ENCODE data around the gene ZG16B.

The ZG16B gene

DNA sequence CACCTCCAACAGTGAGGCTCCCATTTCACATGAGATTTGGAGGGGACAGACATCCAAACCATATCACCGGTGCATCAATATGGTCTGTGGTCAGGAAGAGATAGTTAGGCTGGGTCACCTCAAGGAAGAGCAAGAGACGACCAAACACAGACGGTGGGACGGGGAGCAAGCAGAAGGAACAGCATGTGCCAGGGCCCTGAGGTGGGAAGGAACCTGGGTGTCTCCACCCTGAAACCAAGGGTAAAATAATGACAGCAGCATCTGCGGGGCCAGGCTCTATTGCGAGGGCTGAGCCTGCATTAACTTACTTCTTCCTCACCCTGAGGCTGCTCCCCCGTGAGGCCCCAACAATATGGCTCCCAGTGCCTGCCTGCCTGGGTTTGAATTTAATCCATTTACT lies 21.9 kb upstream of the ZG16B start:
- no peak for DNase-seq

DNA sequence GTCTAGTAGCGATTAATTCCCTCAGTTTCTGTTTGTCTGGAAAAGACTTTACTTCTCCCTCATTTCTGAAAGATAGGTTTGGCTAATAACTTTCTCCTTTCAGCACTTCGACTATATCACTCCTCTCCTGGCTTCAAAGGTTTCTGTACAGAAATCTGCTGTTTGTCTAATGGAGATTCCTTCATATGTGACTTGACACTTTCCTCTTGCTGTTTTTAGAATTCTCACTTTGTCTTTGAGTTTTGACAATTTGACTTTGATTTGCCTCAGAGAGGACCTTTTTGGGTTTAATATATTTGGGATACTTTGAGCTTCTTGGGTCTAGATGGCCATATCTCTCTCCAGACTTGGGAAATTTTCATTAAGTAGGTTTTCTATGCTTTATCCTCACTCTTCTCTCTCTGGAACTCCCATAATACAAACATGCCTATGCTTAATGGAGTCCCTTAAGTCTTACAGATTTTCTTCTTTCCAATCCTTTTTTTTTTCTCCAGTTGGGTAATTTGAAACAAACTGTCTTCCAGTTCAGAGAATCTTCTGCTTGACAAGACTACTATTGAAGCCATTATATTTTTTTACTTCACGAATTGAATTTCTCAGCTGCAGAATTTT lies 20.8 kb upstream of the ZG16B start:
- DNase-seq = no peak

DNA sequence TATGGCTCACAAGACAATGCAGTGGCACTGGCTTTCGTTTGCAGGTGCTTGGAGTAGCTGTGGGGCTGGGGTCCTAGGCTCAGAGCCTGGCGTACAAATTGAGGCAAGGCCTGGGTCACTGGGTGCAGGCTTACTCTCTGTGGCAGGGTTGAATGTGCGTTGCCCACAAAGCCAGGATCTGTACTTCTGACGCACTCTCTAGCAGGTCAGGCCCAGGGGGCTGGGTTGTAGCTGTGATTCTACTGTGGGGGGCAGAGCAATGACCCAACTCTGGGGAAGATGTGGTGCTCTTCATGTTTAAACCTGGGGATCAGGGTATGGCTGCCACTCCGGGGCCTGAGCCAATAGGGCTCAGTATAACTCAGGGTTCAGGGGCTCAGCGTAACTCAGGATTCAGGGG lies 19.5 kb upstream of the ZG16B start:
- no peak for DNase-seq

GRCh38 chr16:2811703-2812471 lies 18.2 kb upstream of the ZG16B start:
- DNase-seq = no peak

DNA sequence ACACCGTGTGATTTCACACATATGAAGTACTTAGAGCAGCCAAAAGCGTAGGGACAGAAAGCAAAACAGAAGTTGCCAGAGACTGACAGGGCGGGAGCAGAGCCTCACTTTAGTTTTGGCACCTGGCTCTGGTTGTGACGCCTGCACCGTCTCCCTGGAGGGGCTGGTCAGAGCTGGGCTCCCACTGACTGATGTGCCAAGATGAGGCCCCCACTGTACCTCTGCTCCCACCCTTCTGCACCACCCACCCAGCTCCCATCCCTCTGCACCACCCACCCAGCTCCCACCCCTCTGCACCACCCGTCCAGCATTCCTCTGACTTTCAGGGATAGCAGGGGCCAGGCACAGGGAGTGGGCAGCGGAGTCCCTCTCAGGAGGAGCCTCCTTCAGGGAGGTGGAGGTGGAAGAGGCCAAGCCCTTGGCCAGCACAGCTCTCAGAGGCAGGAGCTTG lies 16.3 kb upstream of the ZG16B start:
- no peak for DNase-seq

DNA sequence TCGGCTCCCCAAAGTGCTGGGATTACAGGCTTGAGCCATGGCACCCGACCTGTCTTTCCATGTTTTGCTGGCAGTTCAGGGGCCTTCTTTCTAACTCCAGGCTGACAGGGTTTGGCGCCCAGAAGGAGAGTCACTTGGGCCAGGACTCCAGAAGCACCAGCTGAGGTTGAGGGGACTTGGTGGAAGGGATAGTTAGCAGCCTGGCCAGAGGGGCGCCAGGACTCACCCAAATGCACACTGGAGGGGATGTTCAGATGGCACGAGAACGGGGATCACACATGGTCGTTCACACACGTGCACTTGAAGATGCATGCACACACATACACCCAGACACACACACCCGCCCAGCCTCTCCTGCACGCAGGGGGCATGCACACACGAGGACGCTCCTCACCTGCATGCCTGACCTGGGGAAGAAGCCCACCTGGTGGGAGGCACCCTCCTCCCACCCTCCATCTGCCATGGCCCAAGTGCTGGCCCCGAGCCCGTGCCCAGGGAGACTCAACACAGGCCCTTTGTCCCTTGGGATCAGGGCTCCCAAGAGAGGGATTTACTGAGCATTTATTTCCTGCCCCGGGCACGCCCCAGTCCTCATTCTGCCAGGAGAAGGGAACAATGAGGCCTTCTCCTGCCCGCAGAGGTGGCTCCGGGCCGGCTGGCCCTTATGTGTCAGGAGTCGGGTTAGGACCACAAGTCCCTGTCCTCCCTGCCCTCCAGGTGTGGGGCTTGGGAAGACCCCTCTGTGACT lies 15.4 kb upstream of the ZG16B start:
- no peak for DNase-seq

DNA sequence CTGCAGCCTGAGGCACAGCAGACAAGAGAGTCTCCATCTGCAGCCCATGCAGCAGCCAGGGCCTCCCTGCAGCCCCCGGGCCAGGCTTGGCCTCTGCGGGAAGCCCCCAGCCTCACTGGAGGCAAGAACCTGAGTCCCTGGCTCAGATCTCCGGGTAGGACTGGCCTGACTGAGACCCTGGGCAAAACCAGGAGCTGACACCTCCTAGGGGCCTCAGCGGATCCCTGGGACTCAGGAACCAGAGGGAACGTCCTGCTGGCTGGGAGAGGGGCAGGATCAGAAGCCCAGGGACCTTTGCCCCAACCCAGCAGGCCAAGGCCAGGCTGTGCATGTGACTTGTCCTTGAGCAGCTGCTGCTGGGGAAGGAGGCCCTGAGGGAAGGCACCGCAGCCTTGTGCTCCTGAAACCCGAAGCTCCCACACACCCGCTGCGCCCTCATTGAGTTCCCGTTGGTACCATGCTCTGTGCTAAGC lies 14.8 kb upstream of the ZG16B start:
- no peak for DNase-seq

DNA sequence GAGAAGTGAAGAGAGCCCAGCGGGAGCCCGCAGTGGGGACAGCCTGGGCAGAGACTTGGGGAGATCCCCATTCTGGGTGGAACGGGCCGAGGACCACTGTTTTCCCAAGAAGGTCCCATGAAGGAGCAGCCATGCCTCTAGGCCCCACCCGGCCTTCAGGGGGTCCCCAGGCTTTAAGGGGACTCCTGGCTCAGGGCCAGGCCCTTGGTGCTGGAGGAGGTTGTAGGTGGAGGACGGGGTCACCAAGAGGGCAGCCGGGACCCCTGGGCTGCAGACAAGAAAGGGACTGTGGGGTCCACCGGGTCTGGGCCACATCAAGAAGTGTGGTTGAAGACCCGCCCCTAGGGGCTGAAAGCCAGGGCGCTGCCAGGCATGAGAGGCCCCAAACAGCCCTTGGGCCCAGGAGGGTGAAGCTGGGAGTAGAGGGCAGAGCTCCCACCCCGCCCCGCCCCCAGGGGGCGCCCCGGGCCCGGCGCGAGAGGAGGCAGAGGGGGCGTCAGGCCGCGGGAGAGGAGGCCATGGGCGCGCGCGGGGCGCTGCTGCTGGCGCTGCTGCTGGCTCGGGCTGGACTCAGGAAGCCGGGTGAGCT lies 13.3 kb upstream of the ZG16B start, which contains the start of gene PRSS21:
TSS of gene PRSS21 (plus strand) at position 487 of the 589 bp plus-strand sequence. CDS start at position 519, 32 bp downstream.
- DNase-seq = no peak

GRCh38 chr16:2817340-2818271 lies 12.5 kb upstream of the ZG16B start:
- no peak for DNase-seq

GRCh38 chr16:2818272-2818876 lies 11.7 kb upstream of the ZG16B start:
- DNase-seq = no peak

- DNase-seq = no peak
These were observed 10.7 kb upstream of the ZG16B start for GRCh38 chr16:2819179-2819938.

- DNase-seq = no peak
These were observed 9.9 kb upstream of the ZG16B start for GRCh38 chr16:2819939-2820835.

- DNase-seq = no peak
These were observed 9.1 kb upstream of the ZG16B start for GRCh38 chr16:2820836-2821486.

DNA sequence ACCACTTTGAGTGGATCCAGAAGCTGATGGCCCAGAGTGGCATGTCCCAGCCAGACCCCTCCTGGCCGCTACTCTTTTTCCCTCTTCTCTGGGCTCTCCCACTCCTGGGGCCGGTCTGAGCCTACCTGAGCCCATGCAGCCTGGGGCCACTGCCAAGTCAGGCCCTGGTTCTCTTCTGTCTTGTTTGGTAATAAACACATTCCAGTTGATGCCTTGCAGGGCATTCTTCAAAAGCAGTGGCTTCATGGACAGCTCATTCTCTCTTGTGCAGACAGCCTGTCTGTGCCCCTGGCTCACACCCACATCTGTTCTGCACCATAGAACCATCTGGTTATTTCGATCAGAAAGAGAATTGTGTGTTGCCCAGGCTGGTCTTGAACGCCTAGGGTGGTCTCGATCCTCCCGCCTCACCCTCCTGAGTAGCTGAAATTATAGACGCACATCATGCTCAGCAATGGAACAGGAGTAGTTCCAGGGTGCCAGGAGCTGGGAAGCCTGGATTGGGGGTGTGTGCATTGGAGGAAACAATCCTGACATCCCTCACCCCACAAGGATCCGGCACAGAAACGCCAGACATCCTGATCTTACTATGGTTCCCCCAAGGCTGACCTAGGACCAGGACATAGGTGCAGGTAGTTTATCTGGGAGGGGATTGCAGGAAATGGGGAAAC lies 8.5 kb upstream of the ZG16B start:
- DNase-seq = no peak

GRCh38 chr16:2822158-2822495 lies 8.0 kb upstream of the ZG16B start:
- no peak for DNase-seq

- no peak for DNase-seq
These were observed 7.6 kb upstream of the ZG16B start for GRCh38 chr16:2822496-2822895.

DNA sequence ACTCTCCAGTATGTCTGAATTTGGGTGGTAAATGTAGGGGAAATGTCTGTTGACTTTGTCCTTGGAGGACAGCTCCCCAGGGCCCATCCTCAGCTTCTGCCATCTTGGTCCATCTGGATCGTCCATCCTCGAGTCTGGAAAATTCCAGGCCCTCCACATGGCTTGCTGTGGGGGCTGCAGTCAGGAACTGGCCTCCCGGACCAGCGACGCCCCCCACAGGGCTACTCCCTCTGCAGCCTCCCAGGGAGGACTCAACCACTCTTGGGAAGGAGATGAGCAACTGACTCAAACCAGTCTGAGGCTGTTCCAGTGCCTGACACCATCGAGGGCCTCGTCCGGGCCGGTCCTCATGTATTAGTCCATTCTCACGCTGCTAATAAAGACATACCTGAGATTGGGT lies 5.5 kb upstream of the ZG16B start:
- no peak for DNase-seq

DNA sequence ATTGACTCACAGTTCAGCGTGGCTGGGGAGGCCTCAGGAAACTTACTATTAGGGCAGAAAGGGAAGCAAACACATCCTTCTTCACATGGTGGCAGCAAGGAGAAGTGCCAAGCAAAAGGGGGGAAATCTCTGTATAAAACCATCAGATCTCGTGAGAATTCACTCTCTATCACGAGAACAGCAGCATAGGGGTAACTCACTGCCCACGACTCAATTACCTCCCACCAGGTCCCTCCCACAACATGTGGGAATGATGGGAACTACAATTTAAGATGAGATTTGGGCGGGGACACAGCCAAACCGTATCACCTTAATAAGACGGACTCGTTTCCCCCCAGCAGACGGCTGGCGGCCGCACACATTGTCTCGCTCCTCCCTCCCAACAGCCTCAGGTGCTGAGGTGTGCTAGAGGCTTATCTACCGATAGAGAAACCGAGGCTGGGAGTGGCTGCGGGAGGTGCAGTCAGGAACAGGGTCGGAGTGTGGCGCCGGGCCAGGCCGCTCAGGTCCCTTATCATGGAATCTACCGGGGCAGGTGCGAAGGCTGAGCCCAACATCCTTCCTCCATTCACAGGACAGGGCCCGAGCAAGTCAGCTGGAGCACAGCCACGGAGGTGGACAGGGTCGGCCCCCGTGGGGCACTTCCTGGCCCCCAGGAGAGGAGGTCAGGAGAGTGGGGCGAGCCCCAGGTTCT lies 4.9 kb upstream of the ZG16B start:
- DNase-seq = no peak

All from DMS 273 treated with DMSO at 0.1 percent for 48 hours (cell line).